MCF 10A (cell line): ENCODE data around the gene ECT2L. TPM values are rescaled to one million over a fixed set of nuclear protein-coding genes. Genes with fewer than 3 reads are reported as not detected.

ENCODE experiments used
- BruUV-seq: library from RNA; stranded (reverse); fragments of 400-500 nt; replicated peaks from 2 replicates; lab custom pipeline; 2021; lab: Mats Ljungman, UMichigan
- CTCF ChIA-PET: fragments of 300-600 bp; sonication (Branson Sonifier 250); formaldehyde crosslinking; extraction: SDS; loops from one replicate; lab custom pipeline; 2021; ENCODE audit warnings: antibody characterized with exemption, inconsistent platforms; lab: Yijun Ruan, JAX
- POLR2A ChIA-PET: fragments of 300-600, 350-650 bp; sonication (Branson Sonifier 250); formaldehyde crosslinking; extraction: SDS; loops from one replicate; lab custom pipeline; 2020; ENCODE audit warnings: antibody characterized with exemption, inconsistent platforms; lab: Yijun Ruan, JAX
- DNase-seq: peaks from one replicate; pipeline ENCODE4 v3.0.0-alpha.2; 2018; ENCODE audit not compliant: unreplicated experiment
- H3K27ac Mint-ChIP-seq: one replicate; pipeline ENCODE4 v1.8.0; 2022; ENCODE audit warnings: mild to moderate bottlenecking, low read depth, mixed read lengths; ENCODE audit not compliant: unreplicated experiment
- H3K27me3 Mint-ChIP-seq: one replicate; pipeline ENCODE4 v1.8.0; 2022; ENCODE audit warnings: mixed read lengths; ENCODE audit not compliant: insufficient read depth, unreplicated experiment
- H3K36me3 Mint-ChIP-seq: one replicate; pipeline ENCODE4 v1.8.0; 2022; ENCODE audit warnings: mild to moderate bottlenecking, moderate library complexity, mixed read lengths; ENCODE audit not compliant: insufficient read depth, unreplicated experiment
- H3K4me1 Mint-ChIP-seq: one replicate; pipeline ENCODE4 v1.8.0; 2022; ENCODE audit warnings: mixed read lengths; ENCODE audit not compliant: insufficient read depth, unreplicated experiment
- H3K4me3 Mint-ChIP-seq: one replicate; pipeline ENCODE4 v1.8.0; 2022; ENCODE audit warnings: mild to moderate bottlenecking, moderate library complexity, mixed read lengths; ENCODE audit not compliant: unreplicated experiment
- H3K9me3 Mint-ChIP-seq: one replicate; pipeline ENCODE4 v1.8.0; 2022; ENCODE audit warnings: mixed read lengths; ENCODE audit not compliant: unreplicated experiment
- CTCF ChIP-seq: fragments of 200-600 bp; IDR thresholded peaks from one replicate; pipeline ENCODE4 v1.8.0; 2022; ENCODE audit warnings: antibody characterized with exemption, mild to moderate bottlenecking; ENCODE audit not compliant: unreplicated experiment
- intact Hi-C: fragments of 100-400 bp; cut with micrococcal nuclease; formaldehyde crosslinking; loops from 2 replicates; pipeline ENCODE4 v1.14.1; 2022
- total RNA-seq: library from RNA; stranded (reverse); gene quantifications from 2 replicates; pipeline ENCODE4 v1.2.3, GENCODE V29; 2022

The ECT2L gene
- total RNA-seq, 1 experiment from 2014 or later, result not detected

DNA sequence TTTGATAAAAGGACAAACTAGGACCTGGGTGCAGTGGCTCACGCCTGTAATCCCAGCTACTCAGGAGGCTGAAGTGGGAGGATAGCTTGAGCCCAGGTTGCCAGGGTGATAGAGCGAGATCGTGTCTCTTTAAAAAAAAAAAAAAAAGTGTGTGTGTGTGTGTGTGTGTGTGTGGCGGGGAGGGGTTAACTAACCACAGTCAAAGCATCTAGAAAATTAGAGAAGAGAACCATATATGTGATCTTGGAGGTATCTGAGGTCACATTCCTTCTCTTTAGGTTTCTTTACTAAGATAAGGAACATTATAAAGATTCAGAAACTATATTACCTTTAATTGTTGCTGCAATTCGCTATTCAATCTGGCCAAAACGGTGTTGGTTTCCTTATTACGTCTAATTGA, 111.3 kb downstream of the ECT2L start:
- TF ChIP-seq CTCF, result no peak
- no peaks in the 10 kb centered on the region for H3K27me3 Mint-ChIP-seq

GRCh38 chr6:138909511-138909910, 113.6 kb downstream of the ECT2L start:
- Mint-ChIP-seq H3K27ac (no peak overlapping the region), H3K9me3 (no peaks in the 10 kb centered on the region), H3K36me3 (peaks cover 67% of the 10 kb centered on the region), H3K4me1 (peaks cover 5% of the 10 kb centered on the region), H3K27me3 (no peaks in the 10 kb centered on the region), H3K4me3 (no peak overlapping the region)
- no peak for DNase-seq
- ChIA-PET POLR2A (no interaction called here), CTCF (no interaction called here)
- no TSS peak for BruUV-seq
- intact Hi-C loops, result no loop called here
- no peak for TF ChIP-seq CTCF

More for the DNA sequence above, 111.3 kb downstream of the ECT2L start:
- intact Hi-C loops, result no loop called here
- Mint-ChIP-seq H3K4me1 (no peaks in the 10 kb centered on the region), H3K36me3 (peaks cover 71% of the 10 kb centered on the region), H3K9me3 (no peaks in the 10 kb centered on the region), H3K4me3 (no peak overlapping the region), H3K27ac (peak overlapping the region; percentile 35)
- CTCF ChIA-PET, result interaction anchor here (1.0 kb wide), 1 partner anchor 92 kb away, joined by 3 read pairs; no protein-coding TSS in a partner anchor
- BruUV-seq, result no TSS peak
- no peak for DNase-seq
- POLR2A ChIA-PET, result no interaction called here

DNA sequence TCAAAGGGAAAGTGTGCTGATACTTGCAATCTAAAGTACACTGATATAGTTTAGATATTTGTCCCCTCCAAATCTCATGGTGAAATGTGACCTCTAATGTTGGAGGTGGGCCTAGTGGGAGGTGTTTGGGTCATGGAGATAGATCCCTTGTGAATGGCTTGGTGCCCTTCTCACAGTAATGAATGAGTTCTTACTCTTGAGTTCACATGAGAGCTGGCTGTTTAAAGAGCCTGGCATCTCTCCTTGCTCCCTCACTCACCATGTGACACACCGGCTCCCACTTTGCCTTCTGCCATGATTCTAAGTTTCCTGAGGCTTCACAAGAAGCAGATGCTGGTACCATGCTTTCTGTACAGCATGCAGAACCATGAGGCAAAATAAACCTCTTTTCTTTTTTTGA, 114.1 kb downstream of the ECT2L start:
- H3K27me3 Mint-ChIP-seq, result no peaks in the 10 kb centered on the region
- H3K9me3 Mint-ChIP-seq, result no peaks in the 10 kb centered on the region
- peaks cover 64% of the 10 kb centered on the region for H3K36me3 Mint-ChIP-seq
- DNase-seq, result no peak
- peaks cover 9% of the 10 kb centered on the region for H3K4me1 Mint-ChIP-seq
- CTCF ChIA-PET, result no interaction called here
- BruUV-seq, result no TSS peak
- POLR2A ChIA-PET, result interaction anchor here (0.7 kb wide), 2 partner anchors 71 to 77 kb away, joined by 3 read pairs; no protein-coding TSS in a partner anchor
- intact Hi-C loops, result no loop called here
- H3K27ac Mint-ChIP-seq, result no peak overlapping the region
- H3K4me3 Mint-ChIP-seq, result no peak overlapping the region
- no peak for TF ChIP-seq CTCF

DNA sequence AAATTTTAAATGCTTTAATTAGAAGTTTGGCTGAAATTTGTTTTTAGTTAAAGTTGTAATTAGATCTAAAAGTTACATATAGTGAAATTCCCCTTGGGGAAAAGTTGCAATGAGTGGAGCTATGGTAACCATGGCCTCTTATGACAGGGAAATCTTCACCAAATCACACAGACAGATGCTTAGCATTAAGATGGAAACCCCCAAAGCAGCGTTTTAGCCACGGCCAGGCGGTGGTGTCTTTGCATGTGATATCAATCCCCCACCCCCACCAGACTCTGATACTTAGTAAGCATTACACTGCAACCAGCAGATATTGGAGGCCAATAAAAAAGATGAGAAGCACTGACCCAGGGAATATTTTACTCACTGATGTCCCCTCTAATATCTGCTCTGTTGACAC, 116.4 kb downstream of the ECT2L start:
- no TSS peak for BruUV-seq
- H3K4me1 Mint-ChIP-seq, result peaks cover 12% of the 10 kb centered on the region
- DNase-seq, result no peak
- POLR2A ChIA-PET, result interaction anchor here (1.2 kb wide), 1 partner anchor 12 kb away, joined by 3 read pairs; no protein-coding TSS in a partner anchor
- H3K27me3 Mint-ChIP-seq, result no peaks in the 10 kb centered on the region
- H3K9me3 Mint-ChIP-seq, result no peaks in the 10 kb centered on the region
- H3K27ac Mint-ChIP-seq, result no peak overlapping the region
- CTCF ChIA-PET, result interaction anchor here (0.5 to 0.6 kb wide), 2 partner anchors 90 to 232 kb away, joined by 3 read pairs; no protein-coding TSS in a partner anchor
- H3K4me3 Mint-ChIP-seq, result no peak overlapping the region
- TF ChIP-seq CTCF, result no peak
- H3K36me3 Mint-ChIP-seq, result peaks cover 64% of the 10 kb centered on the region
- intact Hi-C loops, result no loop called here
